ENCODE data around the gene NSUN7. TPM values are rescaled to one million over a fixed set of nuclear protein-coding genes. Genes with fewer than 3 reads are reported as not detected.

NSUN7 gene
- total RNA-seq, 1 experiment from 2014 or later = not detected

DNA sequence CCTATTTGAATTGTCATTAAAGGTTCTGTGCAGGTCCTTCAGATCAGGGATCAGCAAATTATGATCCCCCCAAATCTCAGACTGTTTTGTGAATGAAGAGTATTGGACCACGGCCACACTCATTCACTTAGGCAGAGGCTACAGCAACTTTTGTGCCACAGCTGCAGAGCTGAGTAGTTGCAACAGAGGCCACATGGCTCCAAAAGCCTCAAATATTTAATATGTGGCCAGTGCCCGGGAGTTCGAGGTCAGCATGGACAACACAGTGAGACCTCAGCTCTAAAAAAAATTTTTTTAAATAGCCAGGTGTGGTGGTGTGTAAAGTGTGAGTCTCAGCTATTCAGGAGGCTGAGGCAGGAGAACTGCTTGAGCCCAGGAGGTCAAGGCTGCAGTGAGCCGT lies 100.7 kb downstream of the NSUN7 start:
- DNase-seq = no peak
- no peaks in the 10 kb centered on the region for H3K9me3 ChIP-seq
- no peak overlapping the region for H3K4me3 ChIP-seq
- H3K27me3 ChIP-seq = no peaks in the 10 kb centered on the region
- H3K36me3 ChIP-seq = no peaks in the 10 kb centered on the region

DNA sequence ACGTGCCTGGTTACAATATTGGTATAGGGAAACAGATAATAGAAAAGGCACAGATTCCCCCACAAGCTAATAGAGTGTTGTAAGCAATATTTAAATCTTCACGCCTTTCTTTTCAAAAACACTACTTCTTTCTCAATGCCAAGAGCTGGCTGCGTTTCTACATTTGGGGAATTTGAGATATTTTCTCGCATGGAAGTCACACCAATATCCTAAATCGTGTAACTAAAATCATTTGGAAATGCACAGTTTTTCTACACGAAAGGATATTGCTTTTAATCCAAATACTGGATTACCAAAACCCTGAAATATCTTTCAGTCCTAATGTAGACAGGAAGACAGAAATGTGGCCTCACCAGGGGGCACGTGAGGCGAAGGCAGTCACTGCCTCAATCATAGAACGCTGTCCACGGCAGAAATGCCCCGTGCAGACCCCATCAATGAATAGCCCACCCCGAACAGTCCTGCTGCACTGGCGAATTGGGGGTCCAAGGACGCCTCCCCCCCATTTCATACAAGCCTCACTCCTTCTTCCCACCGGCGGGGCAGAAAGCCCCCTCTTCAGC lies 106.6 kb downstream of the NSUN7 start:
- H3K9me3 ChIP-seq = no peaks in the 10 kb centered on the region
- DNase-seq = no peak
- no peaks in the 10 kb centered on the region for H3K27me3 ChIP-seq
- no peaks in the 10 kb centered on the region for H3K36me3 ChIP-seq
- H3K4me3 ChIP-seq = no peak overlapping the region

DNA sequence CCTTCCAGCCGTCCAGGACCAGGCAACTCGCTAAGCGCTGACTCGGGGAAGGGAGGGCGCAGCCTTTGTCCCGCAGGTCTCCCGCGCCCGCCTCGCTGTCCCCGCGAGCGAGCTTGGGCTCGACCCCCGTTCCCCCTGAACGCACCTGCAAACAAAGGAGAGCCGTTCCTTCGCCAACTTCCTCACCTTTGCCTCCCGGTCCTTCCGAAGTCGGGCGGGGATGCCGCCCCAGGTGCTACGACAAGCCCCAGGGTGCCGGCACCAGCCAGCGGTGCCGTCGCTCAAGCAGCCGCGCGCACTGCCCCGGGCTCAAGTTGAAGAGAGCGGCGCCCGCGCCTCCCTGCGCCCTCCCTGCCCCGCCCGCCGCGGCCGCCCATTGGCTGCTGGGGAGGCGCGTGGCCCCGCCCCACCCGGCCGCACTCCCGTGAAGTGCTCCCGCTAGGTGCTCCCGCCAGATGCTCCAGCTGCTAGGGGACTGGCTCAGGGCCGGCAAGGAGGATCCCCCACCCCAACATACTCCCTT lies 107.1 kb downstream of the NSUN7 start:
- Histone ChIP-seq H3K9me3 (no peaks in the 10 kb centered on the region), H3K4me3 (no peak overlapping the region), H3K27me3 (no peaks in the 10 kb centered on the region), H3K36me3 (no peaks in the 10 kb centered on the region)
- no peak for DNase-seq

DNA sequence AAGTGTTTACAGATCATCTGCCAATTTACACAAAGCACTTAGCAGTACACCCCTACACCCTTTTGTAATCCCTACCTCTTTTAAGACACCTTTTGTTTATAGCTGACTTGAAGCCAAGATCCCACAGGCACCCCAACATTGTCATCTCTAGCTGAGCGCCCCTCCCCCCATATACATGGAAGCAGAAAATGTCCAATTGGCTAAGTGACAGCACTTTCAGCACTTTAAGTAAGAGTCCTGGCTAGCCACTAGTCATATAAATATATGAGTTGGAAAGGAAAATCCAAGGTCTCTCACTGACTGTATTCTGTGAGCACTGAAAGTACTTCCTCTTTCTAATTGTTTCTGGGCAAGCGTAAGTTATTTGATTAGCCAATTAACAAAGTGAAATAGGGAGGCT lies 108.2 kb downstream of the NSUN7 start:
- Histone ChIP-seq H3K36me3 (no peaks in the 10 kb centered on the region), H3K27me3 (no peaks in the 10 kb centered on the region), H3K4me3 (no peak overlapping the region), H3K9me3 (no peaks in the 10 kb centered on the region)
- DNase-seq = no peak

DNA sequence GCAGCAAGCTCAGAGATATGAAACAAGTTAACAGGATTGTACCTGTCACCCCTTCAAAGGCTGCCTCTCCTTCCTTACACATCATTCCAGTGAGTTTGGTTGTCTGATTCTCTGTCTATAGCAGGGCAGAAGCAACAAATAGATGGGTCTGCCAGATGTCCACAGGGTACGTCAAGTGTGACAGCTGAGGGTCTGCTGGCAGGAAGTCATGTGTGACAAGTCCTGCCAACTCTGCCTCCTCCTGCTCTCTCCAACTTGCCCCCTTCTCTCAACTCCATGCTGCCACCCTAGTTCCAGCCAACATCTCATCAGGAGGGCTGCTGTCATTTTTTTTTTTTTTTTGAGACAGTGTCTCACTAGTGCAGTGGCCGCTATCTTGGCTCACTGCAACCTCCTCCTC lies 109.2 kb downstream of the NSUN7 start:
- Histone ChIP-seq H3K9me3 (no peaks in the 10 kb centered on the region), H3K27me3 (no peaks in the 10 kb centered on the region), H3K36me3 (no peaks in the 10 kb centered on the region), H3K4me3 (no peak overlapping the region)
- DNase-seq = no peak

Other genes starting within 250 kb of the NSUN7 start
- gene RBM47, start 120.1 kb upstream of the NSUN7 start, total RNA-seq (2014; rRNA removed; shearing (Covaris generic); ENCODE audit: low replicate concordance) = 0.66 TPM in 1 of 2 replicates, not detected in the other